ENCODE data around the gene EFCAB13.
"Not testable (repeated sequence)": the region's sequence is repeated elsewhere in the genome, so short reads cannot be mapped to it uniquely, and the experiment has no call there.

Gene EFCAB13

GRCh38 chr17:47432240-47432639 lies 108.5 kb downstream of the EFCAB13 start:
- not testable (repeated sequence) for DNase-seq

- DNase-seq: no peak
These were observed 141.4 kb downstream of the EFCAB13 start for GRCh38 chr17:47465165-47465564.

- not testable (repeated sequence) for DNase-seq
These were observed 143.2 kb downstream of the EFCAB13 start for GRCh38 chr17:47466976-47467375.

DNA sequence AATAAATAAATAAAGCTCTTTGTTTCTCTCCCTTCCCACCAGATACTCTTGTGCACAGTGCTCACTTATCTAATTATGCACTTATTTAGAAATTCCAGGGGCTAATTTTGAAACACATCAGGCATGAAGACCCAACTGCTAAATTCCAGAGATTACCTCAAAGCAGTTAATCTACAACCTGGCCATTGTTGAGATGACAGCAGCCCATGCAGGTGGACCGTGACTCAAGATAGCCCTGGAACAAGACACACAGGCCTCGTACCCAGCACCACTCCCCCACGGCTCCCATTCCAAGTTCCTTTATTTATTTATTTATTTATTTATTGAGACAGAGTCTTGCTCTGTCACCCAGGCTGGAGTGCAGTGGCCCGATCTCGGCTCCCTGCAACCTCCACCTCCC lies 147.1 kb downstream of the EFCAB13 start:
- no peak for DNase-seq

DNA sequence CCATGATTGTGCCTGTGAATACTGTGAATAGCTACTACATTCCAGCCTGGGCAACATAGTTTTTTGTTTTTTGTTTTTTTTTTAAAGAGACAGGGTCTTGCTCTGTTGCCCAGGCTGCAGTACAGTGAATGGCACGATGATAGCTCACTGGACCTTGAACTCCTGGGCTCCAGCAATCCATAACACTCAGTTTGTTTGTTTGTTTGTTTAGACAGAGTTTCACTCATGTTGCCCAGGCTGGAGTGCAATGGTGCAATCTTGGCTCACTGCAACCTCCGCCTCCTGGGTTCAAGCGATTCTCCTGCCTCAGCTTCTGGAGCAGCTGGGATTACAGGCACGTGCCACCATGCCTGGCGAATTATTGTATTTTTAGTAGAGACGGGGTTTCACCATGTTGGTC lies 148.3 kb downstream of the EFCAB13 start:
- DNase-seq: not testable (repeated sequence)
